H1 (cell line): ENCODE results near the gene SH3RF3. TPM values are rescaled to one million over a fixed set of nuclear protein-coding genes. Genes with fewer than 3 reads are reported as not detected.

ENCODE experiments used
- CTCF ChIA-PET: fragments of 300-600 bp; sonication (Branson Sonifier 250); formaldehyde crosslinking; loops from one replicate; lab custom pipeline; 2021; ENCODE audit not compliant: partially characterized antibody; lab: Charles Lee
- POLR2A ChIA-PET: fragments of 300-600 bp; sonication (Branson Sonifier 250); formaldehyde crosslinking; loops from one replicate; lab custom pipeline; 2021; ENCODE audit warnings: inconsistent platforms; ENCODE audit not compliant: partially characterized antibody; lab: Charles Lee
- DNase-seq, 2 experiments: peaks; one replicate each; pipeline versions ENCODE4 v3.0.0 to v3.0.0-alpha.2; 2010 to 2022; ENCODE audit warnings: low spot score in 2 of 2, low read depth in 1 of 2, mixed read lengths in 1 of 2
- FAIRE-seq: peaks from 2 replicates; lab custom pipeline; 2011; peaks lifted over from hg19 to GRCh38; lab: Jason Lieb, UNC
- H2AFZ ChIP-seq: 2 replicates; pipeline ENCODE4 v1.8.1; 2012; ENCODE audit warnings: low read length, inconsistent platforms
- H2AK5ac ChIP-seq: 2 replicates; pipeline ENCODE4 v1.6.1; 2013; ENCODE audit warnings: low read depth, low read length
- H2BK120ac ChIP-seq: replicated peaks from 2 replicates; pipeline ENCODE3; 2013; ENCODE audit warnings: low read depth, low read length, inconsistent platforms
- H2BK12ac ChIP-seq: 2 replicates; pipeline ENCODE4 v1.6.1; 2013; ENCODE audit warnings: low read depth, low read length
- H2BK15ac ChIP-seq: 2 replicates; pipeline ENCODE4 v1.6.1; 2013; ENCODE audit warnings: low read length
- H2BK20ac ChIP-seq: 2 replicates; pipeline ENCODE4 v1.6.1; 2013; ENCODE audit warnings: low read length
- H2BK5ac ChIP-seq: 2 replicates; pipeline ENCODE4 v1.6.1; 2013; ENCODE audit warnings: low read depth, low read length
- H3K14ac ChIP-seq: 2 replicates; pipeline ENCODE4 v1.6.1; 2013; ENCODE audit warnings: inconsistent platforms; ENCODE audit not compliant: insufficient read length
- H3K18ac ChIP-seq: 2 replicates; pipeline ENCODE4 v1.6.1; 2013; ENCODE audit warnings: low read length; ENCODE audit errors: extremely low read depth
- H3K23ac ChIP-seq: 2 replicates; pipeline ENCODE4 v1.6.1; 2013; ENCODE audit warnings: inconsistent platforms; ENCODE audit not compliant: insufficient read length
- H3K23me2 ChIP-seq: 2 replicates; pipeline ENCODE4 v1.6.1; 2013; ENCODE audit warnings: low read depth, low read length
- H3K27ac ChIP-seq: 2 replicates; pipeline ENCODE4 v1.6.1; 2011; ENCODE audit warnings: low read depth, low read length, inconsistent platforms
- H3K27me3 ChIP-seq, 4 experiments: replicated peaks in 1 of 4; 1 replicate in 1 of 4; 2 replicates in 3 of 4; pipeline versions ENCODE4 v1.6.1 to v1.8.1; 2011 to 2013; ENCODE audit warnings: low read length in 3 of 4, mild to moderate bottlenecking in 3 of 4, inconsistent platforms in 2 of 4, mixed read lengths in 2 of 4, moderate library complexity in 1 of 4; ENCODE audit not compliant: control insufficient read depth in 3 of 4, insufficient read depth in 3 of 4; ENCODE audit errors: extremely low read depth in 1 of 4
- H3K36me3 ChIP-seq, 4 experiments: 2 replicates each; pipeline versions ENCODE4 v1.6.1 to v1.8.1; 2011 to 2013; ENCODE audit warnings: mild to moderate bottlenecking in 4 of 4, low read length in 3 of 4, moderate library complexity in 2 of 4, control low read depth in 1 of 4, inconsistent platforms in 1 of 4; ENCODE audit not compliant: insufficient read depth in 4 of 4, control insufficient read depth in 2 of 4
- H3K4ac ChIP-seq: replicated peaks from 2 replicates; pipeline ENCODE3; 2013; ENCODE audit warnings: low read length, low read depth, mixed read lengths, inconsistent platforms; ENCODE audit not compliant: insufficient read length
- H3K4me1 ChIP-seq, 4 experiments: replicated peaks in 1 of 4; 1 replicate in 1 of 4; 2 replicates in 3 of 4; pipeline versions ENCODE4 v1.6.1 to v1.8.1; 2011 to 2013; ENCODE audit warnings: low read length in 3 of 4, inconsistent platforms in 2 of 4, mixed read lengths in 1 of 4; ENCODE audit not compliant: insufficient read depth in 4 of 4, control insufficient read depth in 3 of 4
- H3K4me2 ChIP-seq, 2 experiments: 2 replicates each; pipeline versions ENCODE4 v1.6.1 to v1.8.1; 2011 to 2013; ENCODE audit warnings: low read depth in 2 of 2, low read length in 2 of 2, control low read depth in 1 of 2, inconsistent platforms in 1 of 2, mild to moderate bottlenecking in 1 of 2; ENCODE audit not compliant: insufficient read depth in 1 of 2
- H3K4me3 ChIP-seq, 4 experiments: fragments of 200-600, 300-600 bp in 1 of 4; sonication (generic), shearing (Covaris generic), sonication (Bioruptor Twin) in 1 of 4; 2 replicates each; pipeline versions ENCODE4 v1.5.1 to v1.8.1; 2011 to 2016; ENCODE audit warnings: low read length in 4 of 4, low read depth in 3 of 4, control low read depth in 2 of 4, inconsistent platforms in 2 of 4, mild to moderate bottlenecking in 2 of 4, mixed read lengths in 1 of 4, moderate library complexity in 1 of 4; ENCODE audit not compliant: insufficient read depth in 2 of 4; ENCODE audit errors: extremely low read depth in 1 of 4
- H3K56ac ChIP-seq: replicated peaks from 2 replicates; pipeline ENCODE3; 2013; ENCODE audit warnings: low read depth, mild to moderate bottlenecking, mixed read lengths, low read length, inconsistent platforms; ENCODE audit not compliant: insufficient read length
- H3K79me1 ChIP-seq: 2 replicates; pipeline ENCODE4 v1.6.1; 2013; ENCODE audit warnings: low read depth, low read length, control low read depth
- H3K79me2 ChIP-seq, 2 experiments: 2 replicates each; pipeline versions ENCODE4 v1.6.1 to v1.8.1; 2012 to 2013; ENCODE audit warnings: low read length in 2 of 2, mild to moderate bottlenecking in 2 of 2, inconsistent platforms in 1 of 2; ENCODE audit not compliant: insufficient read depth in 2 of 2, control insufficient read depth in 1 of 2
- H3K9ac ChIP-seq, 4 experiments: replicated peaks in 1 of 4; 1 replicate in 1 of 4; 2 replicates in 3 of 4; pipeline versions ENCODE4 v1.6.1 to v1.8.1; 2011 to 2013; ENCODE audit warnings: low read depth in 3 of 4, low read length in 3 of 4, control low read depth in 2 of 4, mild to moderate bottlenecking in 2 of 4, moderate library complexity in 2 of 4, inconsistent platforms in 1 of 4; ENCODE audit errors: extremely low read depth in 1 of 4
- H3K9me3 ChIP-seq, 2 experiments: 2 replicates each; pipeline versions ENCODE4 v1.6.1 to v1.8.1; 2012 to 2013; ENCODE audit warnings: mild to moderate bottlenecking in 2 of 2, moderate library complexity in 2 of 2, control low read depth in 1 of 2, inconsistent platforms in 1 of 2, low read depth in 1 of 2, low read length in 1 of 2, mixed read lengths in 1 of 2; ENCODE audit not compliant: insufficient read depth in 2 of 2
- H4K20me1 ChIP-seq, 2 experiments: replicated peaks in 1 of 2; 2 replicates each; pipeline versions ENCODE3 to v1.8.1; 2011 to 2013; ENCODE audit warnings: inconsistent platforms in 2 of 2, low read length in 2 of 2, mild to moderate bottlenecking in 1 of 2; ENCODE audit not compliant: insufficient read depth in 2 of 2, control insufficient read depth in 1 of 2
- H4K5ac ChIP-seq: 2 replicates; pipeline ENCODE4 v1.6.1; 2013; ENCODE audit warnings: low read length, low read depth, mixed read lengths, inconsistent platforms; ENCODE audit not compliant: insufficient read length
- H4K8ac ChIP-seq: 2 replicates; pipeline ENCODE4 v1.8.0; 2013; ENCODE audit warnings: mild to moderate bottlenecking, moderate library complexity, low read length, inconsistent platforms; ENCODE audit not compliant: insufficient read depth; ENCODE audit errors: extremely low read depth
- H4K91ac ChIP-seq: replicated peaks from 2 replicates; pipeline ENCODE3; 2013; ENCODE audit warnings: low read length, mixed read lengths, inconsistent platforms; ENCODE audit not compliant: insufficient read length
- FOSL1 ChIP-seq: IDR thresholded peaks from 2 replicates; pipeline ENCODE4 v1.6.1; 2011; ENCODE audit warnings: mild to moderate bottlenecking, low read depth, low read length, moderate library complexity; ENCODE audit not compliant: insufficient read depth
- WGBS, 2 experiments: shearing (Covaris generic) in 1 of 2; methylation state at CpG; one replicate each; pipeline versions ENCODE4 v1.1.6 to v1.1.7; 2013 to 2015; ENCODE audit warnings: low lambda C conversion rate in 2 of 2, mixed read lengths in 2 of 2, inconsistent platforms in 1 of 2, low coverage in 1 of 2, missing lambda C conversion rate in 1 of 2; ENCODE audit not compliant: insufficient replicate concordance in 2 of 2, insufficient coverage in 1 of 2, insufficient read length in 1 of 2; ENCODE audit errors: extremely low coverage in 1 of 2, missing lambda C conversion rate in 1 of 2; 5-methylcytosine and 5-hydroxymethylcytosine counted together
- polyA plus RNA-seq, 7 experiments: library from polyadenylated mRNA; depleted of rRNA in 3 of 7; stranded (reverse) in 5 of 7; unstranded in 2 of 7; fragments of >200 nt in 5 of 7; fragments of 200-250 nt in 2 of 7; gene quantifications; 1 replicate in 5 of 7; 2 replicates in 1 of 7; 4 replicates in 1 of 7; pipeline versions ENCODE4 v1.2.1 to v1.2.3, GENCODE V29; 2011 to 2013; ENCODE audit warnings: missing spikeins in 2 of 7, mixed read lengths in 2 of 7
- total RNA-seq: library from RNA; stranded (reverse); fragmentation: NEBNext Ultra II Directional; extraction: Animal tissue kit (Norgen Biotek cat#: 25700); gene quantifications from 2 replicates; pipeline ENCODE4 v1.2.1, GENCODE V29; 2021

Gene SH3RF3
- total and polyA plus RNA-seq, 2 of the 8 experiments (the other 6 are each of a cell fraction or from before 2014, with no cell fraction given): 0.11 to 0.65 TPM

- CTCF ChIA-PET: interaction anchor here (1.6 kb wide), 1 partner anchor 8 kb away, joined by 3 read pairs; no protein-coding TSS in a partner anchor
- no peaks in the 10 kb centered on the region for H4K20me1 ChIP-seq
- H3K36me3 ChIP-seq: no peaks in the 10 kb centered on the region
- H3K4me3 ChIP-seq: no peak overlapping the region
- DNase-seq: peak in 1 of 2 experiments; percentile 35
- FAIRE-seq: no peak
- no peak overlapping the region for H2AK5ac ChIP-seq
- 86% methylated on average over 8 of the region's 9 CpGs; no CpG with 5 or more reads in 1 of the 2 experiments for WGBS, 2 experiments
- no peaks in the 10 kb centered on the region for H3K79me1 ChIP-seq
- POLR2A ChIA-PET: interaction anchor here (1.4 kb wide), 1 partner anchor 35 kb away, joined by 3 read pairs; no protein-coding TSS in a partner anchor
- H3K23ac ChIP-seq: no peak overlapping the region
- no peaks in the 10 kb centered on the region for H3K23me2 ChIP-seq
- H3K56ac ChIP-seq: no peak overlapping the region
- H4K5ac ChIP-seq: no peak overlapping the region
- H3K14ac ChIP-seq: no peak overlapping the region
- H3K4me2 ChIP-seq: no peak overlapping the region
- no peak overlapping the region for H3K9ac ChIP-seq
- no peak overlapping the region; the same call in 1 of the 2 replicates for H2BK5ac ChIP-seq
- H2BK20ac ChIP-seq: no peak overlapping the region
- no peak overlapping the region for H3K4ac ChIP-seq
- no peak overlapping the region for H2AFZ ChIP-seq
- no peaks in the 10 kb centered on the region; a peak in 1 of 7 replicates for H3K27me3 ChIP-seq
- H3K79me2 ChIP-seq: no peaks in the 10 kb centered on the region
- no peak overlapping the region for H2BK120ac ChIP-seq
- H2BK15ac ChIP-seq: no peak overlapping the region
- H4K8ac ChIP-seq: no peak overlapping the region
- H3K9me3 ChIP-seq: no peaks in the 10 kb centered on the region
- H3K27ac ChIP-seq: no peak overlapping the region
- peaks cover 2 to 16% (median 10%) of the 10 kb centered on the region in 4 experiments for H3K4me1 ChIP-seq
- no peak overlapping the region for H3K18ac ChIP-seq
- 0 out of 2 replicates have a peak overlapping the region, but pooled peaks have one; percentile 31 for H2BK12ac ChIP-seq
- TF ChIP-seq FOSL1: no peak
- TF ChIP-seq, all 59 proteins: peak for 0
- no peak overlapping the region for H4K91ac ChIP-seq
Observed at GRCh38 chr2:109382226-109382895, 253.4 kb downstream of the SH3RF3 start.
